Transverse colon (tissue), 4 donors: ENCODE measurements around the gene CDKAL1. TPM values are rescaled to one million over a fixed set of nuclear protein-coding genes. Genes with fewer than 3 reads are reported as not detected.

ENCODE experiments used
- DNase-seq: peaks from one replicate; pipeline ENCODE4 v3.0.0-alpha.2; 2019
- H3K27ac ChIP-seq, 4 donors: fragments of 200-600 bp; sonication (generic); 2 replicates each; pipeline ENCODE4 v1.5.1; 2016 to 2018; ENCODE audit warnings: inconsistent platforms in 4 of 4
- H3K27me3 ChIP-seq: fragments of 200-600 bp; sonication (generic); 2 replicates; pipeline ENCODE4 v1.5.1; 2017; ENCODE audit warnings: inconsistent platforms
- H3K36me3 ChIP-seq, 4 donors: fragments of 200-600 bp; sonication (generic); 2 replicates each; pipeline ENCODE4 v1.5.1; 2017 to 2019; ENCODE audit warnings: inconsistent platforms in 4 of 4
- H3K4me1 ChIP-seq, 4 donors: fragments of 200-600 bp; sonication (generic); 2 replicates each; pipeline ENCODE4 v1.5.1; 2017 to 2020; ENCODE audit warnings: inconsistent platforms in 4 of 4
- H3K4me3 ChIP-seq, 4 donors: fragments of 200-600 bp; sonication (generic); 1 replicate in 1 of 4; 2 replicates in 3 of 4; pipeline versions ENCODE4 v1.5.1 to v1.6.1; 2017 to 2019; ENCODE audit warnings: inconsistent platforms in 4 of 4
- H3K9me3 ChIP-seq, 2 donors: fragments of 200-600 bp; sonication (generic); 2 replicates each; pipeline ENCODE4 v1.5.1; 2017 to 2019; ENCODE audit warnings: inconsistent platforms in 2 of 2
- EP300 ChIP-seq: sonication (generic); formaldehyde crosslinking; IDR thresholded peaks from one replicate; pipeline ENCODE4 v1.6.1; 2017; ENCODE audit warnings: antibody characterized with exemption, low read depth
- POLR2A ChIP-seq: fragments of 450-650 bp; IDR thresholded peaks from one replicate; pipeline ENCODE4 v1.6.1; 2016; ENCODE audit warnings: antibody characterized with exemption, mild to moderate bottlenecking, moderate library complexity
- POLR2AphosphoS5 ChIP-seq, 3 donors: sonication (generic); formaldehyde crosslinking; IDR thresholded peaks; one replicate each; pipeline ENCODE4 v1.6.1; 2016; ENCODE audit warnings: antibody characterized with exemption in 3 of 3
- WGBS, 2 donors: methylation state at CpG; one replicate each; pipeline ENCODE4 v1.1.5; 2018; ENCODE audit warnings: low coverage in 1 of 2; 5-methylcytosine and 5-hydroxymethylcytosine counted together
- in situ Hi-C, 4 donors: fragments of 200-750 bp; cut with MboI; loops; one replicate each; pipeline versions ENCODE4 v1.15.0 to v1.15.1; 2017; ENCODE audit warnings: low sequenced_read_pairs in 3 of 4, low pct_ligation_motif_present in 1 of 4, low pct_unique_long_range_greater_than_20kb in 1 of 4
- intact Hi-C: fragments of 100-400 bp; cut with DNase I; formaldehyde crosslinking; loops from one replicate; pipeline ENCODE4 v1.15.1; 2023; ENCODE audit warnings: low total_unique reads
- total RNA-seq, 4 donors: library from RNA; depleted of rRNA; stranded (reverse); fragments of >200 nt; gene quantifications; one replicate each; pipeline ENCODE4 v1.1.0, GENCODE V29; 2016
- TF ChIP-seq, protein P1 (sequence below), 5 experiments: fragments of 200-600 bp in 3 of 5; fragments of 450-650 bp in 2 of 5; sonication (generic) in 3 of 5; IDR thresholded peaks; 1 replicate in 2 of 5; 2 replicates in 3 of 5; pipeline ENCODE4 v1.5.1; 2016 to 2017; ENCODE audit warnings: antibody characterized with exemption in 5 of 5, inconsistent platforms in 3 of 5, mild to moderate bottlenecking in 2 of 5, moderate library complexity in 1 of 5

Gene CDKAL1
- total RNA-seq, 4 donors from 2014 or later, result 4.8 to 21.7 (median 12.5) TPM

DNA sequence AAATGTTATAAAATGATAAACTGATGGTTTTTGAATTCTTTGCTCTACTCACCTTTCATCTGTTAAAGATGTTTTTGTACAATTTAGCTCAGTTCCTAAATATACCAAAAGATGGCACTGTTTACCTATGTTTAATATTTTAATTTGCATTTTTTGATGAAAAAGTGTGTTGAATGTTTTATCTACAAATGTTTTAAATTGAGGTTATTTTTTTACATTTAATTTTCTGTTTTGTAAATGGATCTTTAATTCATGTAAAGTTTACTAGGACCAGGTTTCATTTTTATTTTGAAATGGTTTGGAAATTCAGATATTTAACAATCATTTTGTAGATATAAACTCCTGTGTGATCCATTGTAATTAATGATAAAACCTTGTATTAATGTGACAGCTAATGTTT, 30.0 kb downstream of the CDKAL1 start:
- H3K4me3 ChIP-seq, result no peak overlapping the region
- no peak for TF ChIP-seq POLR2AphosphoS5 (IDR thresholded peaks at IDR 0.05)
- TF ChIP-seq, protein P1, sequence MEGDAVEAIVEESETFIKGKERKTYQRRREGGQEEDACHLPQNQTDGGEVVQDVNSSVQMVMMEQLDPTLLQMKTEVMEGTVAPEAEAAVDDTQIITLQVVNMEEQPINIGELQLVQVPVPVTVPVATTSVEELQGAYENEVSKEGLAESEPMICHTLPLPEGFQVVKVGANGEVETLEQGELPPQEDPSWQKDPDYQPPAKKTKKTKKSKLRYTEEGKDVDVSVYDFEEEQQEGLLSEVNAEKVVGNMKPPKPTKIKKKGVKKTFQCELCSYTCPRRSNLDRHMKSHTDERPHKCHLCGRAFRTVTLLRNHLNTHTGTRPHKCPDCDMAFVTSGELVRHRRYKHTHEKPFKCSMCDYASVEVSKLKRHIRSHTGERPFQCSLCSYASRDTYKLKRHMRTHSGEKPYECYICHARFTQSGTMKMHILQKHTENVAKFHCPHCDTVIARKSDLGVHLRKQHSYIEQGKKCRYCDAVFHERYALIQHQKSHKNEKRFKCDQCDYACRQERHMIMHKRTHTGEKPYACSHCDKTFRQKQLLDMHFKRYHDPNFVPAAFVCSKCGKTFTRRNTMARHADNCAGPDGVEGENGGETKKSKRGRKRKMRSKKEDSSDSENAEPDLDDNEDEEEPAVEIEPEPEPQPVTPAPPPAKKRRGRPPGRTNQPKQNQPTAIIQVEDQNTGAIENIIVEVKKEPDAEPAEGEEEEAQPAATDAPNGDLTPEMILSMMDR (IDR thresholded peaks at IDR 0.05), result peak; percentile 50 to 70 (median 68)
- H3K27ac ChIP-seq, result no peak overlapping the region
- H3K4me1 ChIP-seq, result peaks cover 0 to 4% (median 0%) of the 10 kb centered on the region in 4 donors
- in situ Hi-C loops, result loop anchor here (5.0 to 25.0 kb wide), 3 partner anchors 1021 to 1023 kb away; partner anchors contain the start of gene SOX4 (in 1 of the 4)
- no peaks in the 10 kb centered on the region for H3K9me3 ChIP-seq
- intact Hi-C loops, result loop anchor here (10.0 kb wide), 1 partner anchor 1021 kb away; no protein-coding TSS in a partner anchor
- H3K27me3 ChIP-seq, result no peaks in the 10 kb centered on the region
- no peaks in the 10 kb centered on the region for H3K36me3 ChIP-seq
- DNase-seq, result no peak

DNA sequence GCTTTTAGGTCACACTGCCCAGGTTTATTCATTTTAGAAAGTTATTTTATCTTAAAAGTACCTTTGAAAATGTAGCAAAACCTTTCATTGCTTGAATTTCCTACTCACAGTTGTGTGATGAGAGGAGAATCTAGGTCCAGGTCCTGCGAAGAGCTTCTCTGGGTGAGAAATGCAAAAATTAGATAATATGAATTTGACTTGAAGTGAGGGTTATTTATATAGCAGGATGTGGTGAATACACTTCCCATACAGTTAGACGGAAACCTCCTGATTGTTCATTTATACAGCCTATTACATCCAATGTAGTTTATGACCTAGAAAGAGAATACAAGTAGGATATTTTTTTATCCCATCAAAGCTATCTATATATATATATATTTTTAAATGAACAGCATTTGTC, 30.5 kb downstream of the CDKAL1 start:
- Histone ChIP-seq H3K27me3 (no peaks in the 10 kb centered on the region), H3K36me3 (no peaks in the 10 kb centered on the region), H3K27ac (no peak overlapping the region), H3K4me1 (peaks cover 0 to 4% (median 0%) of the 10 kb centered on the region in 4 donors), H3K9me3 (no peaks in the 10 kb centered on the region), H3K4me3 (no peak overlapping the region)
- no peak for DNase-seq
- TF ChIP-seq, protein P1 (IDR thresholded peaks at IDR 0.05), result no peak
- no peak for TF ChIP-seq POLR2A
- no peak for TF ChIP-seq POLR2AphosphoS5 (IDR thresholded peaks at IDR 0.05)
- no peak for TF ChIP-seq EP300
- intact Hi-C loops (loop anchor here (10.0 kb wide), 1 partner anchor 1020 kb away; no protein-coding TSS in a partner anchor), in situ Hi-C loops (loop anchor here (5.0 to 25.0 kb wide), 3 partner anchors 1020 to 1023 kb away; partner anchors contain the start of gene SOX4 (in 1 of the 4))
- 53 to 59% methylated on average over 2 of the region's 2 CpGs for WGBS, 2 donors

DNA sequence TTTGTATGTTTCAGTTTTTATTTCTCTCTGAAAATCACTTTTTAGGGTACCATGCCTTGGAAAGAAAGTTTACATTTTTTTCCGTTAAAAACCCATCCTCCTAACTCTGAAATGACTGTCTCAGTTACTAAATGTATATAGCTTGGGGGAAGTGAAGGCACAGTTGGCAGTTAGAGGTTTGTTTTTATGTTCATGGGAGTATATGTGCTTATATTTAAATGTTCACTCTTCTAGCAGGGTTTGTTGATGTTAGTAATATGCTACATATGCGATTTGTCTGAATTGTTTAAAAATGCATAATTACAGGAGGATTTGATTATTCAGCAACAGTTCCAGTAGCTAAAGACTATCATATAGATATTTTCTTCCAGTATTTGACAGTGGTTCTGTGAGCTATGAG, 31.1 kb downstream of the CDKAL1 start:
- H3K4me3 ChIP-seq, result no peak overlapping the region
- peaks cover 0 to 4% (median 0%) of the 10 kb centered on the region in 4 donors for H3K4me1 ChIP-seq
- no peaks in the 10 kb centered on the region for H3K36me3 ChIP-seq
- no peaks in the 10 kb centered on the region for H3K9me3 ChIP-seq
- intact Hi-C loops, result loop anchor here (10.0 kb wide), 1 partner anchor 1019 kb away; no protein-coding TSS in a partner anchor
- WGBS, 2 donors, result 78 to 83% methylated on average over 2 of the region's 2 CpGs
- in situ Hi-C loops, result loop anchor here in 3 of 4 donors (10.0 to 25.0 kb wide), 2 partner anchors 1019 to 1022 kb away; partner anchors contain the start of gene SOX4 (in 1 of the 3)
- no peak overlapping the region for H3K27ac ChIP-seq
- TF ChIP-seq POLR2A (no peak), POLR2AphosphoS5 (IDR thresholded peaks at IDR 0.05) (no peak), EP300 (no peak)
- TF ChIP-seq, protein P1 (IDR thresholded peaks at IDR 0.05), result no peak
- no peak for DNase-seq
- no peaks in the 10 kb centered on the region for H3K27me3 ChIP-seq

DNA sequence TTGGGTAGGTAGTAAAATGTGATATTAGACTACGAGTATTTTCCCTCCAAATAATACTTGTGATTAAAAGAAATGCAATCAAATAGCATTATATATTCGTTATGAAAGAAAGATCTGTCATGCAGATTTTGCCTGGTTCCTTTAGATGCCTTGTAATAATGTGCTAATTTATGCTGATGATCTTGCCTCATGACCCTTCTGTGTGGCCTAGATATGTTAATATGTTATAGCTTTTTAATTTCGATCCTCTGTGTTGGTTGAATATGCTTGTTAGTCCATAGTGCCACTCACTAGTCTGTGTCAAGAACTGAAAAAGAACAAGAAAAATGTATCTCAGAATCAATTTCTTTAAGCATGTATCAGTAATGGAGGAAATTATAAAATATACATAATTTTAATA, 31.9 kb downstream of the CDKAL1 start:
- Histone ChIP-seq H3K36me3 (no peaks in the 10 kb centered on the region), H3K9me3 (no peaks in the 10 kb centered on the region), H3K4me1 (no peaks in the 10 kb centered on the region), H3K27ac (no peak overlapping the region), H3K4me3 (no peak overlapping the region), H3K27me3 (no peaks in the 10 kb centered on the region)
- intact Hi-C loops (loop anchor here (10.0 kb wide), 1 partner anchor 1019 kb away; no protein-coding TSS in a partner anchor), in situ Hi-C loops (loop anchor here in 3 of 4 donors (10.0 to 25.0 kb wide), 2 partner anchors 1019 to 1021 kb away; partner anchors contain the start of gene SOX4 (in 1 of the 3))
- no peak for DNase-seq
- TF ChIP-seq POLR2AphosphoS5 (IDR thresholded peaks at IDR 0.05) (no peak), POLR2A (no peak), EP300 (no peak)
- TF ChIP-seq, protein P1 (IDR thresholded peaks at IDR 0.05), result no peak
- 87 to 92% methylated on average over 3 of the region's 3 CpGs for WGBS, 2 donors
